SK-N-SH treated with all-trans-retinoic acid at 6 μM for 48 hours (cell line): ENCODE results near the gene ABCD2.

Experiments
- RARB ChIP-seq: fragments of 250-450 bp; sonication (Bioruptor Pico); IDR thresholded peaks from 2 replicates; pipeline ENCODE4 v1.8.0; 2021; ENCODE audit warnings: mild to moderate bottlenecking, moderate library complexity
- ZC3H10 ChIP-seq: fragments of 250-450 bp; sonication (Bioruptor Pico); IDR thresholded peaks from 2 replicates; pipeline ENCODE4 v1.5.1; 2021; ENCODE audit warnings: mild to moderate bottlenecking, moderate library complexity

GRCh38 chr12:39610436-39611025 lies 9.1 kb downstream of the ABCD2 start:
- TF ChIP-seq RARB (CRISPR knock-in tag), result no peak
- TF ChIP-seq ZC3H10 (CRISPR knock-in tag), result no peak
